Stimulated activated memory B cell treated with anti-CD40 and anti-IgM and Interleukin-4, amounts not matched to agents 10 μg/mL and 1 μg/mL and 100 μg/mL, for 72 hours (primary cell): ENCODE data around the gene TMEM218.
A peak's percentile ranks its signal among the peaks of the same experiment; 100 is the strongest.
"Not testable (repeated sequence)": the region's sequence is repeated elsewhere in the genome, so short reads cannot be mapped to it uniquely, and the experiment has no call there.

Source experiments
- ATAC-seq: fragments of 150-1000 bp; cut with Tn5 transposase; 2 replicates; pipeline ENCODE4 v1.10.0; 2021
- H3K27ac Mint-ChIP-seq: one replicate; pipeline ENCODE4 v1.8.0; 2022; ENCODE audit warnings: mild to moderate bottlenecking, mixed read lengths
- H3K27me3 Mint-ChIP-seq: one replicate; pipeline ENCODE4 v1.8.0; 2022; ENCODE audit warnings: mixed read lengths
- H3K36me3 Mint-ChIP-seq: one replicate; pipeline ENCODE4 v1.8.0; 2022; ENCODE audit warnings: mixed read lengths
- H3K4me1 Mint-ChIP-seq: one replicate; pipeline ENCODE4 v1.8.0; 2022; ENCODE audit warnings: mixed read lengths
- H3K4me3 Mint-ChIP-seq: one replicate; pipeline ENCODE4 v1.8.0; 2022; ENCODE audit warnings: mild to moderate bottlenecking, moderate library complexity, mixed read lengths
- H3K9me3 Mint-ChIP-seq: one replicate; pipeline ENCODE4 v1.8.0; 2022; ENCODE audit warnings: mixed read lengths

TMEM218 gene

DNA sequence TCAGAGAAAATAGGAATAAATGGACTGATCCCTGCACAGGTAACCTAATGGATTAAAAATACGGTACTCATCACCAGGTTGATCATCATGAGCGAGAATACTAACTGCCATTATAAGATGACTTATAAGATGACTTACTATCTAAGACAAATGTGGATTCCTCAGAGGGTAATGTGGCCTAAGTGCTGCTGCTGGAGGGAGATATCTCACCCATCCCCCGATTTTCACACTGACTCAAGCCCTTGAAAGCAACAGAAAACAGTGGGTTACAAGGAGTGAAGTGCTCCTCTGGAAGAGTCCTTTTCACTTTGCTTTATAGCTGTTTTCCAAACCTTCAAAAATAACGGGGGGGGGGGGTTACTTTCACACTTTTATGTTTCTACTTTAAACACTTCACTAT, 920 bp downstream of the TMEM218 start:
- no peak for ATAC-seq
- Mint-ChIP-seq H3K4me3 (peak overlapping the region; percentile 94), H3K27me3 (no peaks in the 10 kb centered on the region), H3K9me3 (peaks cover 3% of the 10 kb centered on the region), H3K4me1 (peaks cover 15% of the 10 kb centered on the region), H3K27ac (peak overlapping the region; percentile 95), H3K36me3 (peaks cover 21% of the 10 kb centered on the region)

DNA sequence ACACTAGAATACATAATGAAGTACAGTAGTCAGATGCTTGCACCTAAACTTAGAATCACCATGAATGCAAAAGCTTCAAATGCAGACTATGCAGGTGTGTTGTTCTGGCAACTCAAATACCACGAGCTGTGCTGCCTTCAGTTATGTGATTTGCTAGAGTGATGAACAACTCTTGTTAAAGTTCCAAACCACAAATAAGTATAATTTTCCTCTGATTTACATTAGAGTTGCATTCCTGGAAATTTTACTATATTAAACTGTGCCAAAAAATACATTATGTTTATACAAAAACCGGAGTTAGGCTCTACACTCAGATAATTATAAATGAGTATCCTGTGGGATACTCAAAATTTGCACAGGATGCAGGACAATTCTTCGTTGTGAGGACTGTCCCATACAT, 3.0 kb downstream of the TMEM218 start:
- Mint-ChIP-seq H3K27ac (no peak overlapping the region), H3K9me3 (peaks cover 3% of the 10 kb centered on the region), H3K36me3 (peaks cover 35% of the 10 kb centered on the region), H3K4me3 (no peak overlapping the region), H3K27me3 (no peaks in the 10 kb centered on the region), H3K4me1 (peaks cover 15% of the 10 kb centered on the region)
- no peak for ATAC-seq

DNA sequence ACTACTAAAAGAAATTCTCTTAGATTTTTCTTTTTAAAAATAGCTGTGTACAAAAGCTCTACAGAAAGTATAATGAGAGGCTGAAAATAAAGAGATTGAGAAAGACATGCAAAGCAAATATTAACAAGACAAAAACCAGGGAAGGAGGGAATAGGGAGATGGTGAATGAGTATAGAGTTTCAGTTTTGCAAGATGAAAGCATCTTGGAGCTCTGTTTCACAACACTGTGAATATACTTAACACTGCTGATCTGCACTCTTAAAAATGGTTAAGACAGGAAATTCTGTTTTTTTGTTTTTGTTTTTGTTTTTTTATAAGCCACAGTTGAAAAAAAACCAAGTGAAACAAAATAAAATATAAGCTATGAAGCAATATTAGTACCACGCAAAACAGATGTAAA, 5.5 kb downstream of the TMEM218 start:
- Mint-ChIP-seq H3K27ac (no peak overlapping the region), H3K9me3 (no peaks in the 10 kb centered on the region), H3K4me1 (peaks cover 6% of the 10 kb centered on the region), H3K27me3 (no peaks in the 10 kb centered on the region), H3K4me3 (no peak overlapping the region), H3K36me3 (peaks cover 47% of the 10 kb centered on the region)
- ATAC-seq = no peak

DNA sequence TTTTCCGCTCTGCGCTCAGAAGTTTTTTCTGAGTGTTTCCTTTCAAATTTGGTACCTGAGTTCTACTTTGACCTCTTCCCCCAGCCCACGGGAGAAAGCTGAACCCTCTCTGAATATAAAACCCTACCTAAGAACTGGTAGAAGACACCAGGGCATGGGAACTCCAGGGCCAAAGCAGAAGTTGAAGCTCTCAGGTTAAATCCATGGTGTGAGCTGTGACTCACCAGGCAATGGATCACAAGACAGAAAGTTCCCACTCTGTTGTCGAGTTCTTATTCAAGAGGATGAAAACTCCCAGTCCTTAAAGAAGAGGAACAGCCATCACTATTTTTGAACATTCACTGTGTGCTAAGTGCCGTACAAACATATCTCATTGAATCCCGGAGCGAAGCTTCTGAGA, 8.9 kb downstream of the TMEM218 start:
- no peaks in the 10 kb centered on the region for H3K4me1 Mint-ChIP-seq
- H3K9me3 Mint-ChIP-seq = no peaks in the 10 kb centered on the region
- H3K27me3 Mint-ChIP-seq = no peaks in the 10 kb centered on the region

DNA sequence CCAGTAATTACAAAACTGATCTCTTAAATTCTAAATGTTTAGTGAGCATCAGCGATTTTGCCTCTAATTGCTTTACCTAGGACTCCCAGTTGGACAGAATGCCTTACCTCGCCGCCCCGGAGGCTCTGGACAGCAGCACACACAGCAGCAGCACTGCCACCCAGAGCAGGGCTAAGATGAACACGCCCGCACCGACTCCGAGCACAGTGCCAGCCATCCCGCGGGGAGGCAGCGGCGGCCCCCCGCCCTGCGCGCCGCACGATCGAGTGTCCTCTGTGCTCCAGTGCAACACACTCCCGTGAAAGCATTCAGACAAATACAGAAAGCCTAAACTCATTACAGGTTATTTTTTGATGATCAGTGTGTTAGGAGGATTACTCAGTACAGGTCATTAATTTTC, 9.4 kb downstream of the TMEM218 start:
- Mint-ChIP-seq H3K36me3 (peaks cover 78% of the 10 kb centered on the region), H3K9me3 (no peaks in the 10 kb centered on the region), H3K4me1 (no peaks in the 10 kb centered on the region), H3K4me3 (no peak overlapping the region), H3K27ac (no peak overlapping the region), H3K27me3 (no peaks in the 10 kb centered on the region)
- no peak for ATAC-seq

More for the DNA sequence above, 8.9 kb downstream of the TMEM218 start:
- no peak overlapping the region for H3K4me3 Mint-ChIP-seq
- peaks cover 77% of the 10 kb centered on the region for H3K36me3 Mint-ChIP-seq
- H3K27ac Mint-ChIP-seq = no peak overlapping the region
- no peak for ATAC-seq

DNA sequence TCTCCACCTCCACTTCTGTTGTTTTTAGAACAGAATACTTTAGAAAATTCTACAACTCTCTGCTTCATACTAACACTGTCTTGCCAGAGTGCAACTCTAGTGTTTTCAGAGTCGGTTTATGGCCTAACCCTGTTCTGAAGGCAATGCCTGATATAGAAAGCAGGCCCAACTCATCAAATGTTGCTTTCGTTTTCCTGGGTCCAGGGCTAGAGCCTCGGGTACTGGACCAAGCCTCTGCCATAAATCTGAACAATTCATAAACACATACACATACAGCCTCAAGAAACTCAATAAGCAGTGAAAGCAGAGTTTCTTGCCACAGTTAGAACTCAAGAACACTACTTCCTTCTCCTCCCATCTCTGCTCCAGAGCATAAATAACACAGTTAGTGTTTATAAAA, 9.8 kb downstream of the TMEM218 start:
- Mint-ChIP-seq H3K4me3 (no peak overlapping the region), H3K27me3 (no peaks in the 10 kb centered on the region), H3K36me3 (peaks cover 76% of the 10 kb centered on the region), H3K27ac (no peak overlapping the region), H3K4me1 (no peaks in the 10 kb centered on the region), H3K9me3 (no peaks in the 10 kb centered on the region)
- ATAC-seq = no peak

DNA sequence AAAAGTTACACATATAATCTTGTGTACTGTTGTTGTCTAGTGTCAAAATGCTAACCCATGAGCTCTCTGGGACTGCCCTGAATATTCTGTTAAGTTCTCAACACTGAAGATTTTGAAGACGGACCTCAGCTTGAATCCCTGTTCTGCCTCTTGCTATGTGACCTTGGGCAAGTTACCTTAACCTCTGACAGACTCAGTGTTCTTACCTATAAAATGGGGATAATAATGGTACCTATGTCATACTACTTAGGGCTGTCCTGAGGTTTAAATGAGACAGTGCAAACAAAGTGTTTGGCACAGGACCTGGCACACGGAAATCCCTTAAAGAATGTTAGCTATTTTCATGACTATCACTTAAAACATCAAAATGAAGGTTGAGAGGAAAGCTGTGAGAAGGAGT, 11.3 kb downstream of the TMEM218 start:
- no peaks in the 10 kb centered on the region for H3K27me3 Mint-ChIP-seq
- no peaks in the 10 kb centered on the region for H3K9me3 Mint-ChIP-seq
- no peaks in the 10 kb centered on the region for H3K4me1 Mint-ChIP-seq
- H3K36me3 Mint-ChIP-seq = peaks cover 72% of the 10 kb centered on the region
- no peak overlapping the region for H3K4me3 Mint-ChIP-seq
- no peak overlapping the region for H3K27ac Mint-ChIP-seq
- no peak for ATAC-seq

DNA sequence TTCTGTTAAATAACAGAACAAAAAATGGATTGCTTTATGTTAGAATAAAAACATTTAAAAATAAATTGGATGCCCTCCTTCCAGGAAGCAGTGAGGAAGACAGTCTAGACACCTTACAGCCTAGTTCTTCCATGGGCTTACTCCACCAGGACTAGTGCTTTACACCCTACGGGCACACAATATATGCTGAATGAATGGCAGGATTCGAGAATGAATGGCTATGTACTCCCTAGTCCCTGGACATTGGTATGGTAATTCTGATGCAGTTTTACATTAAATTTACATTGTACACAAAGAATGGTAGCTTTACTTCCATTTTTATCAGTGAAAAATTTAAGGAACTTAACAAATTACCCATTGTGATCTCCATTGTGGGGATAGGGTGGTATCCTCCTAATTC, 16.7 kb downstream of the TMEM218 start:
- Mint-ChIP-seq H3K9me3 (no peaks in the 10 kb centered on the region), H3K36me3 (peaks cover 32% of the 10 kb centered on the region), H3K4me3 (no peak overlapping the region), H3K4me1 (peaks cover 8% of the 10 kb centered on the region), H3K27ac (no peak overlapping the region), H3K27me3 (no peaks in the 10 kb centered on the region)
- ATAC-seq = no peak

DNA sequence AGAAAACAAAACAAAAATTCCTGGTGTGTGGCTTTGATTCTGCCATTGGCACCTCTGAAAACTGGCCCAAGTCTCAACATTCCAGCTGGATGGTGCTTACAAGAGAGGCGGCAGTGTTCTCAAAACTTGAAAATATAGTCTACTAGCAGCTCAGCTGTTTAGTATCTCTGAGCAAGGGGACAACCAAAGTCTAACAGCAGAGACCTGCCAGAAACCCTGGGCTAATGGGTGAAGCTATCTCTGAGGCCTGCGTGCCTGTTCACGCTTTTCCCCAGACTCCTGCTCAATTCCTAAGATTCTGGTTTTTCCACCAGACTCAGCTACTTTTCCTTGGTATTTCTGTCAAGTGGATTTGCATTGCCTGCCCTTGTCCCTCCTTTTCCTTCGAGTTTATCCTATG, 17.9 kb downstream of the TMEM218 start:
- Mint-ChIP-seq H3K4me3 (no peak overlapping the region), H3K36me3 (peaks cover 24% of the 10 kb centered on the region), H3K27me3 (no peaks in the 10 kb centered on the region), H3K9me3 (no peaks in the 10 kb centered on the region), H3K27ac (no peak overlapping the region), H3K4me1 (peaks cover 8% of the 10 kb centered on the region)
- ATAC-seq = no peak

DNA sequence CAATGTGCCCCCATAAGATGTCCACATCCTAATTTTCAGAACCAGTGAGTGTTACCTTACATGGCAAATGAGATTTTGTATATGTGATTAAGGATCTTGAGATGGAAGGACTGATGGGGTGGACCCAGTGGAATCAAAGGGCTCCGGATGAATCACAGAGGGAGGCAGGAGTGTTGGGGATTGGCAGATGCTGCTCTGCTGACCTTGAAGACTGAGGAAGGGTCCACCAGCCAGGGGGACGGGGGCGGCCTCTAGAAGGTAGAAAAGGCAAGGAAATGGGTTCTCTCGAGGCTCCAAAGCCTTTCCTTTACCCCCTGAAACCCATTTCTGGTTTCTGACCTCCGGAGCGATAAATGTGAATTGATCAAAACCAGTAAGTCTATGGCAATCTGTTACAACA, 18.8 kb downstream of the TMEM218 start:
- no peaks in the 10 kb centered on the region for H3K27me3 Mint-ChIP-seq
- H3K27ac Mint-ChIP-seq = no peak overlapping the region
- no peak for ATAC-seq
- no peaks in the 10 kb centered on the region for H3K9me3 Mint-ChIP-seq
- peaks cover 8% of the 10 kb centered on the region for H3K4me1 Mint-ChIP-seq
- H3K36me3 Mint-ChIP-seq = peaks cover 26% of the 10 kb centered on the region
- no peak overlapping the region for H3K4me3 Mint-ChIP-seq

DNA sequence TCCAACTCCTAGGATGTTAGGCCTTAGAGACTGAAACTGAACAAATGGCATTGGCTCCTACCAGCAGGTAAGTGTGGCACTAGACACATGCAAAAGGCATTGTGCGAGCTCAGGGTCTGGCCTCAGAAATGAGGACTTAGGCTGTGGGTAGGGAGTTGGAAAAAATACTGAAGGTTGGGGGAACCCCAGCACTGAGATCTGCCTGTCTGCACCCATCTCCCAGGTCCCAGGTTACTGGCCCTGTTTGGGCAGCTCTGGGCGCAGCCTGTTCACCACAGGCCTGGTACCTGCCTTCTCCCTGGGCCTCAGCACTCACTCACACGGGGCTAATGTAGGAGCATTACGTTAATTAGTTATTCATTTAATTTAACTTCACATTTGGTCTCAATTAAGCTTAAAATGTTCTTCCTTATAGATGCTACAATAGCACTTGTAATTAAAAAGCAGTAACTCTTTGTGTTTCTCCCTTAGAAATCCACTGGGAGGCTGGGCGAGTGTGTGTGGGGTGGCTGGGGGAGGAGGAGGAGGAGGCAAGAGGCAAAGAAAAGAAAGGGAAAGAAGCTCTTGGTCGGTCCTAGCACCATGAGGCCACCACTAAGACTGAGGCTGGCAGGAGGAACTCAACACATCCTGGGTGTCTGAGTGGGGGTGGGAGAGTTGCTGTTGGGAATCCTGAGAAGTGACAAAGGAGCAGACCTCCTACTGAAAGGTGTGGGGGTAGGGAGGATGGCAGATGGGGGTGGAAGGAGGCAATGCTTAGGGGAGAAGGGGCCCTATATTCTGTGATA, 19.4 kb downstream of the TMEM218 start:
- no peak overlapping the region for H3K27ac Mint-ChIP-seq
- peaks cover 22% of the 10 kb centered on the region for H3K36me3 Mint-ChIP-seq
- H3K4me3 Mint-ChIP-seq = no peak overlapping the region
- no peak for ATAC-seq
- no peaks in the 10 kb centered on the region for H3K27me3 Mint-ChIP-seq
- H3K4me1 Mint-ChIP-seq = peaks cover 9% of the 10 kb centered on the region
- H3K9me3 Mint-ChIP-seq = no peaks in the 10 kb centered on the region

DNA sequence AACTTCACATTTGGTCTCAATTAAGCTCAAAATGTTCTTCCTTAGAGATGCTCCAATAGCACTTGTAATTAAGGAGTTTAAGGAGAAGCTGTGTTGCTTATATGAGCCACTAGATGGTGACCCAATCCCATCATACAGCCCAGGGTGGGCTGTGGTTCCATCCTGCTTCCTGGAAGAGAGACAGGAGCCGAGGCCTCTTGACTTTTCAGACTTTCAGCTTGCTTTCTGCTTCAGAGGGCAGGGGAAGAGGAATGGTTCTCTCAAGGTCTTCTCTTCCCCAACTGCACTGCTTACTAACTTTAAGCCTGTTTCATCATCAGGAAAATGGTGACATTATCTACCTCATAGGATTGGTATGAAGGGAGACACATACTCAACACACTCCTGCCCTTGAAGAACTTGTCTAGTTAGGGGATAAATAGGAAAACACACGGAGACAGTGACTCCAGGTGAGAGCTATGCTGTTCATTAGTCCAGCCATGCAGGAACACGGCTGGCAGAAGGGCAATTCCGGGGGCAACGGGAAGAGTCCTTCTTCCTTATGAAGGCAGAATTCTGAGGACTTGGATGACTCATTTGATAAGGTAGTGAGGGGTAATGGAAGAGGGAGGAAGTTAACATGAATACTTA, 20.1 kb downstream of the TMEM218 start:
- no peak overlapping the region for H3K4me3 Mint-ChIP-seq
- H3K9me3 Mint-ChIP-seq = no peaks in the 10 kb centered on the region
- H3K27ac Mint-ChIP-seq = no peak overlapping the region
- H3K36me3 Mint-ChIP-seq = peaks cover 25% of the 10 kb centered on the region
- H3K4me1 Mint-ChIP-seq = peaks cover 16% of the 10 kb centered on the region
- no peak for ATAC-seq
- H3K27me3 Mint-ChIP-seq = no peaks in the 10 kb centered on the region

DNA sequence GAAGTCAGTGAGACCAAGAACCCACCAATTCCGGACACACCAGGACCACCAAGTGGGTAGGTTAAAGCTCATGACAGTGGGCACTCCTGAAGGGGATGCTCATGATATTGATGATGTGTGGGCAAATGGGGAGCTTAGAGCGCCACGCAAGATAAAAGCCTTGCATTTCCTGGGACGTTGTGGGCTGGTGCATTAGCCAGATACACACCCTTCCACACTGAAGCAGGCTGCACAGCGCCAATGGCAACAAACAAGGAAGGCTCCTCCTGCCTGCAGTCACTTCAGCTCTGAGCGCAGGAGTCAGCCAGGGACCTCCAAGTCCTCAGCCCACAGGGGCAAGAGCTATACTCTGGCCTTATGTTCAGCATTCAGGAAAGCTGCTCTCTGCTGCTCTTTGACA, 20.6 kb downstream of the TMEM218 start:
- Mint-ChIP-seq H3K36me3 (peaks cover 25% of the 10 kb centered on the region), H3K4me3 (no peak overlapping the region), H3K27ac (peak overlapping the region; percentile 12), H3K4me1 (peaks cover 16% of the 10 kb centered on the region), H3K27me3 (no peaks in the 10 kb centered on the region), H3K9me3 (no peaks in the 10 kb centered on the region)
- ATAC-seq = no peak

DNA sequence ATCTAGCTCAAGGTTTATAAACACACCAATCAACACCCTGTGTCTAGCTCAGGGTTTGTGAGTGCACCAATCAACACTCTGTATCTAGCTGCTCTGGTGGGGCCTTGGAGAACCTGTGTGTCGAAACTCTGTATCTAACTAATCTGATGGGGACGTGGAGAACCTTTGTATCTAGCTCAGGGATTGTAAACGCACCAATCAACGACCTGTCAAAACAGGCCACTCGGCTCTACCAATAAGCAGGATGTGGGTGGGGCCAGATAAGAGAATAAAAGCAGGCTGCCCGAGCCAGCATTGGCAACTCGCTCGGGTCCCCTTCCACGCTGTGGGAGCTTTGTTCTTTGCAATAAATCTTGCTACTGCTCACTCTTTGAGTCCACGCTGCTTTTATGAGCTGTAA, 21.3 kb downstream of the TMEM218 start:
- peak overlapping the region; percentile 12 for H3K27ac Mint-ChIP-seq
- H3K9me3 Mint-ChIP-seq, ATAC-seq, H3K27me3 Mint-ChIP-seq, H3K4me3 Mint-ChIP-seq: not testable (repeated sequence)
- peaks cover 16% of the 10 kb centered on the region for H3K4me1 Mint-ChIP-seq
- H3K36me3 Mint-ChIP-seq = peaks cover 30% of the 10 kb centered on the region

DNA sequence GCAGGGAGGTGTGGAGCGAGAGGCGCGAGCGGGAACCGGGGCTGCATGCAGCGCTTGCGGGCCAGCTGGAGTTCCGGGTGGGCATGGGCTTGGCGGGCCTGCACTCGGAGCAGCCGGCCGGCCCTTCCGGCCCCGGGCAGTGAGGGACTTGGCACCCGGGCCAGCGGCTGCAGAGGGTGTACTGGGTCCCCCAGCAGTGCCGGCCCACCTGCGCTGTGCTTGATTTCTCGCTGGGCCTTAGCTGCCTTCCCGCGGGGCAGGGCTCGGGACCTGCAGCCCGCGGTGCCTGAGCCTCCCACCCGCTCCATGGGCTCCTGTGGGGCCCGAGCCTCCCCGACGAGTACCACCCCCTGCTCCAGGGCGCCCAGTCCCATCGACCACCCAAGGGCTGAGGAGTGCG, 21.9 kb downstream of the TMEM218 start:
- not testable (repeated sequence) for H3K9me3 Mint-ChIP-seq, ATAC-seq, H3K4me3 Mint-ChIP-seq, H3K27ac Mint-ChIP-seq, H3K27me3 Mint-ChIP-seq
- Mint-ChIP-seq H3K36me3 (peaks cover 34% of the 10 kb centered on the region), H3K4me1 (peaks cover 16% of the 10 kb centered on the region)
